Naive thymus-derived CD4-positive, alpha-beta T cell (primary cell): ENCODE data around the gene DNAL4. TPM values are rescaled to one million over a fixed set of nuclear protein-coding genes. Genes with fewer than 3 reads are reported as not detected.

ENCODE experiments used
- ATAC-seq: fragments of 150-1000 bp; cut with Tn5 transposase; 2 replicates; pipeline ENCODE4 v1.10.0; 2021; ENCODE audit warnings: mild to moderate bottlenecking, moderate library complexity
- CTCF ChIA-PET: fragments of 350-600 bp; sonication (Branson Sonifier 250); formaldehyde crosslinking; loops from one replicate; lab custom pipeline; 2021; ENCODE audit warnings: antibody characterized with exemption; lab: Charles Lee
- POLR2A ChIA-PET: fragments of 350-600 bp; sonication (Branson Sonifier 250); formaldehyde crosslinking; loops from one replicate; lab custom pipeline; 2021; ENCODE audit warnings: antibody characterized with exemption, inconsistent platforms; lab: Charles Lee
- DNase-seq, 9 donors: peaks; one replicate each; pipeline versions ENCODE4 v3.0.0 to v3.0.0-alpha.2; 2020 to 2022; ENCODE audit warnings: mixed read lengths in 1 of 9
- H3K27ac ChIP-seq: one replicate; pipeline ENCODE4 v1.7.0; 2013; ENCODE audit warnings: mild to moderate bottlenecking, low read depth, low read length, moderate library complexity
- H3K27me3 ChIP-seq, 2 donors: one replicate each; pipeline ENCODE4 v1.7.0; 2013; ENCODE audit warnings: low read length in 2 of 2, mild to moderate bottlenecking in 2 of 2, moderate library complexity in 2 of 2; ENCODE audit not compliant: control insufficient read depth in 2 of 2, insufficient read depth in 2 of 2
- H3K36me3 ChIP-seq, 3 experiments: 1 replicate in 2 of 3; 2 replicates in 1 of 3; pipeline ENCODE4 v1.7.0; 2013; ENCODE audit warnings: low read length in 3 of 3, mild to moderate bottlenecking in 3 of 3, moderate library complexity in 1 of 3; ENCODE audit not compliant: insufficient read depth in 3 of 3, control insufficient read depth in 2 of 3
- H3K4me1 ChIP-seq, 2 donors: one replicate each; pipeline ENCODE4 v1.7.0; 2013; ENCODE audit warnings: low read length in 2 of 2, mild to moderate bottlenecking in 2 of 2, moderate library complexity in 1 of 2; ENCODE audit not compliant: control insufficient read depth in 2 of 2, insufficient read depth in 2 of 2
- H3K4me3 ChIP-seq: 2 replicates; pipeline ENCODE4 v1.7.0; 2013; ENCODE audit warnings: mild to moderate bottlenecking, low read length
- H3K9me3 ChIP-seq, 3 experiments: 1 replicate in 2 of 3; 2 replicates in 1 of 3; pipeline ENCODE4 v1.7.0; 2013; ENCODE audit warnings: low read length in 3 of 3; ENCODE audit not compliant: control insufficient read depth in 2 of 3
- H3K27ac Mint-ChIP-seq, 9 donors: one replicate each; pipeline ENCODE4 v1.8.0; 2020 to 2022; ENCODE audit warnings: mixed read lengths in 9 of 9, mild to moderate bottlenecking in 8 of 9, moderate library complexity in 5 of 9, inconsistent platforms in 2 of 9
- H3K27me3 Mint-ChIP-seq, 5 donors: one replicate each; pipeline ENCODE4 v1.8.0; 2021 to 2022; ENCODE audit warnings: mixed read lengths in 5 of 5, mild to moderate bottlenecking in 1 of 5
- H3K36me3 Mint-ChIP-seq, 5 donors: one replicate each; pipeline ENCODE4 v1.8.0; 2020 to 2022; ENCODE audit warnings: mixed read lengths in 5 of 5, mild to moderate bottlenecking in 3 of 5, inconsistent platforms in 1 of 5
- H3K4me1 Mint-ChIP-seq, 7 donors: one replicate each; pipeline ENCODE4 v1.8.0; 2020 to 2022; ENCODE audit warnings: mixed read lengths in 7 of 7, mild to moderate bottlenecking in 3 of 7, inconsistent platforms in 1 of 7
- H3K4me3 Mint-ChIP-seq, 10 donors: one replicate each; pipeline ENCODE4 v1.8.0; 2020 to 2022; ENCODE audit warnings: mild to moderate bottlenecking in 10 of 10, mixed read lengths in 10 of 10, moderate library complexity in 6 of 10, inconsistent platforms in 2 of 10
- H3K9me3 Mint-ChIP-seq, 11 donors: one replicate each; pipeline ENCODE4 v1.8.0; 2020 to 2022; ENCODE audit warnings: mixed read lengths in 11 of 11, mild to moderate bottlenecking in 4 of 11, inconsistent platforms in 1 of 11, moderate library complexity in 1 of 11
- intact Hi-C, 2 donors: fragments of 100-400 bp; cut with micrococcal nuclease; formaldehyde crosslinking; loops; one replicate each; pipeline ENCODE4 v1.15.1; 2023
- polyA plus RNA-seq, 2 donors: library from polyadenylated mRNA; unstranded; fragments of 300-500 nt; fragmentation: Illumina TruSeq; gene quantifications; one replicate each; pipeline ENCODE4 v1.2.3, GENCODE V29; 2021
- total RNA-seq, 6 experiments: library from RNA in 5 of 6; stranded (reverse) in 5 of 6; gene quantifications; 1 replicate in 5 of 6; 2 replicates in 1 of 6; pipeline ENCODE4 v1.2.3 and lab custom pipeline; 2021 to 2026

Gene DNAL4
- total and polyA plus RNA-seq, 7 experiments from 2014 or later, result 5.0 to 15.0 (median 9.8) TPM

DNA sequence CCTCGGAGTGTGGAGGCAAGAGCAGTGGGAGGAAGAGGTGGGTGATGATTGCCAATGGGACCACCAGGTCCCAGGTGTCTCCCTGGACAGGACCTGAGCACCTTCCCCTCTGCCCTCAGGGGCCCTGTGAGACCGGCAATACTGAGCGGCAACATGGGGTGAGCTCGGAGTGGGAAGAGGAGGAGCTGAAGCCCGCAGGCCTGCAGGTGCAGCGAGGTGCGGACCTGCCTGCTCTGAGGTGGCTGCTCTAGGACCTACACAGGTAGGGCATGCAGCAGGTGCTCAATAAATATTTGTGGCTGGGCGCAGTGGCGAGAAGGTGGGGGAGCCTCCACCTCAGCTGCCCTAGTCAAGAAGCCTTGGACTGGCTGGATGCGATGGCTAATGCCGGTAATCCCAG, 25.9 kb downstream of the DNAL4 start:
- no peaks in the 10 kb centered on the region for H3K36me3 ChIP-seq
- H3K4me3 Mint-ChIP-seq, result no peak overlapping the region
- intact Hi-C loops, result loop anchor here in 1 of 2 donors (1.0 to 5.0 kb wide), 2 partner anchors 75 to 234 kb away; no protein-coding TSS in a partner anchor
- ChIA-PET CTCF (interaction anchor here (0.5 to 2.4 kb wide), 13 partner anchors 8 to 897 kb away, joined by 3 to 14 read pairs (median 3); partner anchors contain the start of genes GTPBP1 and NPTXR), POLR2A (interaction anchor here (2.7 to 33.7 kb wide), 2 partner anchors 10 to 28 kb away, joined by 17 to 1007 read pairs; no protein-coding TSS in a partner anchor)
- H3K4me1 ChIP-seq, result no peaks in the 10 kb centered on the region
- no peaks in the 10 kb centered on the region for H3K9me3 ChIP-seq
- peaks cover 4 to 10% (median 9%) of the 10 kb centered on the region in 7 donors for H3K4me1 Mint-ChIP-seq
- no peaks in the 10 kb centered on the region for H3K27me3 Mint-ChIP-seq
- no peaks in the 10 kb centered on the region for H3K36me3 Mint-ChIP-seq
- no peak overlapping the region for H3K4me3 ChIP-seq
- H3K27ac ChIP-seq, result no peak overlapping the region
- no peak overlapping the region for H3K27ac Mint-ChIP-seq
- no peak for DNase-seq
- no peaks in the 10 kb centered on the region for H3K27me3 ChIP-seq
- no peak for ATAC-seq
- peaks cover 0 to 3% (median 0%) of the 10 kb centered on the region in 11 donors for H3K9me3 Mint-ChIP-seq

DNA sequence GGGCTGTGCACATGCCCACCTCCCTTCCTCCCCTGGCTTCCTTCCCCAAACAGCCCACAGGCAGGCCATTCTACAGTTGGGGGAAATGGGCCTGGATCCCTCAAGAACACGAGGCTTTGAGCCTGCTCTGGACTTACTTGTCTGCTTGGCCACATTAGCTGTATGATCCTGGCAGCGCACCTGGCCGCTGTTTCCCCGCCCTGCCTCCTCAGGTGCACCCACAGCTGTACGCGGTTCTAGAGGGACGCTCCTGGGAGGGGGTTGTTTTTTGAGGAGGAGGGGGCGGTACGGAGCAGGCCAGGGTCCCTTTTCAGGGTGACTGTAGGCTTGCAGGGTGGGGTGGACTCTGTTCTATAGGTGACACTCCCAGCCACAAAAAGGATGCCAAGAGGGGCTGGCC, 26.6 kb downstream of the DNAL4 start:
- H3K27ac Mint-ChIP-seq, result no peak overlapping the region
- no peak overlapping the region for H3K27ac ChIP-seq
- intact Hi-C loops, result loop anchor here in 1 of 2 donors (5.0 kb wide), 1 partner anchor 235 kb away; no protein-coding TSS in a partner anchor
- peaks cover 0 to 3% (median 0%) of the 10 kb centered on the region in 11 donors for H3K9me3 Mint-ChIP-seq
- CTCF ChIA-PET, result interaction anchor here (0.6 to 1.7 kb wide), 9 partner anchors 7 to 346 kb away, joined by 3 to 7 read pairs (median 6); partner anchors contain the start of genes GTPBP1 and NPTXR
- DNase-seq (no peak), ATAC-seq (no peak)
- H3K4me3 Mint-ChIP-seq, result no peak overlapping the region
- no peak overlapping the region for H3K4me3 ChIP-seq
- no peaks in the 10 kb centered on the region for H3K27me3 ChIP-seq
- H3K9me3 ChIP-seq, result no peaks in the 10 kb centered on the region
- no peaks in the 10 kb centered on the region for H3K4me1 ChIP-seq
- peaks cover 4 to 10% (median 9%) of the 10 kb centered on the region in 7 donors for H3K4me1 Mint-ChIP-seq
- H3K36me3 ChIP-seq, result no peaks in the 10 kb centered on the region
- POLR2A ChIA-PET, result interaction anchor here (1.3 to 33.7 kb wide), 2 partner anchors 11 to 28 kb away, joined by 3 to 1007 read pairs; no protein-coding TSS in a partner anchor
- no peaks in the 10 kb centered on the region for H3K27me3 Mint-ChIP-seq
- H3K36me3 Mint-ChIP-seq, result no peaks in the 10 kb centered on the region

DNA sequence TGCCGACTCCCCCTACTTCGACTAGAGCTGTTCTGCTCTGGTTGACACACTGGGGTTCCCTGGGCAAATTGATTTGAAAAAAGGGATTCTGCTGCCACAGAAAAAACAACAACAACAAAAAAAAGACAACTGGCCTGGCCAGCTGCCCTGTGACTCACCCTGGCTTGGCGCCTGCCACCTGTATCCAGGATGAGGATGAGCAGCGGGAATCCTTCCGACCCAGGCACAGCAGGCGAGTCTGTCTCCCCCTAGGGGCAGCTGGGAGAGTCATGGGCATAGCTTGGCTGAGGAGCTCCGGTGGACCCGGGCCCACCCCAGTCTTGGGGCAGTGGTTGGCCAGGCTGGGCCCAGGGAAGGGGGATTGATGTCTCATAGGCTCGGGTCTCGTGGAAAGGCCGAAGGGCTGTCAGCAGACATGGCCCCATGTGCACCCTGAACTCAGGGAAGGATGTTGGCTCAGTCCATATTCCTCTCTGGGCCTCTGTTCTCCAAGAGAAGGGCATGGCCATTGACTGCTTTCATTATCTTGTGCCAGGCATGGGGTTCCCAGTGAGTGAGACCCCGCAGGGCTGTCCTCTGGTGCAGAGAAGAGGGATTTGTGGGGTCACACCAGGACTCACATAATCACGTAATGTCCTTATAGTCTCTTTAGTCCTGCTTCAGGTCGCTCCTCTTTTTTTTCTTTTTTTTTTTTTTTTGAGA, 27.7 kb downstream of the DNAL4 start:
- H3K9me3 ChIP-seq, result no peaks in the 10 kb centered on the region
- intact Hi-C loops, result loop anchor here in 1 of 2 donors (1.0 to 5.0 kb wide), 5 partner anchors 8 to 236 kb away; no protein-coding TSS in a partner anchor
- Mint-ChIP-seq H3K9me3 (peaks cover 0 to 3% (median 0%) of the 10 kb centered on the region in 11 donors), H3K27ac (peak overlapping the region in 5 of 9 donors; percentile 12 to 42 (median 19)), H3K27me3 (no peaks in the 10 kb centered on the region), H3K4me3 (no peak overlapping the region), H3K4me1 (peaks cover 4 to 10% (median 9%) of the 10 kb centered on the region in 7 donors), H3K36me3 (no peaks in the 10 kb centered on the region)
- ChIA-PET POLR2A (interaction anchor here (1.0 to 33.7 kb wide), 3 partner anchors 10 to 77 kb away, joined by 3 to 1007 read pairs (median 5); partner anchors contain the start of gene NPTXR), CTCF (interaction anchor here (0.7 to 1.9 kb wide), 15 partner anchors 9 to 462 kb away, joined by 3 to 12 read pairs (median 4); partner anchors contain the start of gene NPTXR)
- ATAC-seq, result peak; percentile 69
- no peaks in the 10 kb centered on the region for H3K27me3 ChIP-seq
- H3K27ac ChIP-seq, result no peak overlapping the region
- H3K4me3 ChIP-seq, result no peak overlapping the region
- no peaks in the 10 kb centered on the region for H3K4me1 ChIP-seq
- no peaks in the 10 kb centered on the region for H3K36me3 ChIP-seq
- DNase-seq, result peak in 6 of 9 donors; percentile 32 to 48 (median 38)

DNA sequence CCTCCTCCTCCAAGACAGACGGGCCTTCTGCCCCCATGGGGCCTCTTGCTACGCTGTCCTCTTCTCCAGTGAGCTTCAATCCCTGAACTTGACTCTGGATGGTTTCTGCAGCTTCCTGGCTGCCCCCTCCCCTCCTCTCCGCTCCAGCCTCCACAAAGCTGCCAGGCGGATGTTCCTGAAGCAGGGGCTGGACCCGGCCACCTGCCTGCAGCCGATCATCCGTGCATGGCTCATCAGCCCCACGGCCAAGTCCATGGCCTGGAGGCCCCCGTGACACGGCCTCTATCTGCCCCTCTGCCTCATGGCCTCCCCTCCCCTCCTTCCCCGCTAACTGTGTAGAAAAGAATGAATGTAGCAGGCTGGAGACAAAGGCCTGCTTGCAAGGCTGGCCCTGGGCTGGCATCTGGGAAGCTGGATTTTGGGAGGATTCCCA, 31.4 kb downstream of the DNAL4 start:
- Histone ChIP-seq H3K4me1 (peaks cover 12 to 18% of the 10 kb centered on the region in 2 donors), H3K9me3 (no peaks in the 10 kb centered on the region), H3K36me3 (no peaks in the 10 kb centered on the region), H3K4me3 (no peak overlapping the region), H3K27me3 (no peaks in the 10 kb centered on the region), H3K27ac (no peak overlapping the region)
- POLR2A ChIA-PET, result interaction anchor here (33.7 kb wide), 1 partner anchor 23 kb away, joined by 1007 read pairs; no protein-coding TSS in a partner anchor
- DNase-seq (no peak), ATAC-seq (no peak)
- Mint-ChIP-seq H3K9me3 (peaks cover 0 to 2% (median 0%) of the 10 kb centered on the region in 11 donors), H3K27me3 (no peaks in the 10 kb centered on the region), H3K27ac (no peak overlapping the region), H3K4me3 (no peak overlapping the region), H3K4me1 (peaks cover 18 to 34% (median 24%) of the 10 kb centered on the region in 7 donors), H3K36me3 (peaks cover 0 to 5% (median 0%) of the 10 kb centered on the region in 5 donors)
- CTCF ChIA-PET, result interaction anchor here (1.2 to 2.0 kb wide), 3 partner anchors 27 to 30 kb away, joined by 3 to 5 read pairs (median 5); no protein-coding TSS in a partner anchor
- intact Hi-C loops, result no loop called here

DNA sequence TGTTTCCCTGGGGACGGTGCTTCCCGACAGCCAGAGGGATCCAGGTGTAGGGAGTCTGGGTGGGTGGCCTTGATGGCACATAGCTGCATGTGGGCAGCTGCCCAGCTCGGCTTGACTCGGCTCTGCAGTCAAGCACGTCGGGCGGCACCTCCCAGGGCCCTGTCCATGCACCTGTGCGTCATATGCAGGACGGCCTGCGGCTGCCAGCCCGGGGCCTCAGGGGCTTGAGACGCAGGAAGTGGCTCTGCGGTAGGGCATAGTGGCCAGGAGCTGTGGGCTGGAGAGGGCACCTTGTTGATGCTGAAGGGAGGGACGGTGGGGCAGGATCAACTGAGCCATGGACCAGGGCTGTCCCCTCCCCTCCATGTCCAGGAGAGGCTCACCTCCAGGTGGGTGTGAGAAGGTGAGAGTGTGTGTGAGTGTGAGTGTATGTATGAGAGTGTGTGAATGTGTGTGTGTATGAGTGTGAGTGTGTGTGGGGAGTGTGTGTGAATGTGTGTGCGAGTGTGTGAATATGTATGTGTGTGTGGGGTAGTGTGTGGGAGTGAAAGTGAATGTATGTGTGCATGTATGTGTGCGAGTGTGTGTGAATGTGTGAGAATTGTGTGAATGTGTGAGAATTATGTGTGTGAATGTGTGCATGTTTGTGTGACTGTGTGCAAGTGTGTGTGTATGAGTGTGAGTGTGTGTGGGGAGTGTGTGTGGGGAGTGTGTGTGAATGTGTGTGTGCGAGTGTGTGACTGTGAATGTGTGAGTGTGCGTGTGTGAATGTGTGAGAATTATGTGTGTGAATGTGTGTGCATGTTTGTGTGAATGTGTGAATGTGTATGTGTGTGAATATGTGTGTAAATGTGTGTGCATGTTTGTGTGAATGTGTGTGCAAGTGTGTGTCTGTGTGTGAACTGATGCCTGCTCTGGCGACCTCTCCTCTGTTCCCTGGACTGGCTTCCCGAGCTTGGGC, 32.5 kb downstream of the DNAL4 start:
- H3K27ac ChIP-seq, result no peak overlapping the region
- Mint-ChIP-seq H3K27me3 (no peaks in the 10 kb centered on the region), H3K4me1 (peaks cover 22 to 44% (median 35%) of the 10 kb centered on the region in 7 donors), H3K27ac (no peak overlapping the region), H3K36me3 (peaks cover 0 to 8% (median 0%) of the 10 kb centered on the region in 5 donors), H3K9me3 (peaks cover 0 to 2% (median 0%) of the 10 kb centered on the region in 11 donors), H3K4me3 (no peak overlapping the region)
- no peaks in the 10 kb centered on the region for H3K27me3 ChIP-seq
- ChIA-PET CTCF (interaction anchor here (1.6 to 4.4 kb wide), 3 partner anchors 26 to 28 kb away, joined by 3 to 21 read pairs (median 5); no protein-coding TSS in a partner anchor), POLR2A (interaction anchor here (33.7 kb wide), 1 partner anchor 22 kb away, joined by 1007 read pairs; no protein-coding TSS in a partner anchor)
- H3K4me1 ChIP-seq, result peaks cover 19 to 26% of the 10 kb centered on the region in 2 donors
- H3K4me3 ChIP-seq, result no peak overlapping the region
- no peak for DNase-seq
- no peaks in the 10 kb centered on the region for H3K36me3 ChIP-seq
- no peak for ATAC-seq
- intact Hi-C loops, result no loop called here
- no peaks in the 10 kb centered on the region for H3K9me3 ChIP-seq
